Neural progenitor cell (in vitro differentiated cells): Measurements from ENCODE around the gene KCNMA1.

Experiments
- EZH2 ChIP-seq: fragments of 200-600 bp; sonication (generic); IDR thresholded peaks from 2 replicates; pipeline ENCODE4 v1.6.1; 2017; ENCODE audit warnings: antibody characterized with exemption, mild to moderate bottlenecking, moderate library complexity
- TF ChIP-seq, protein P1 (sequence below): fragments of 200-600 bp; sonication (generic); IDR thresholded peaks from 2 replicates; pipeline ENCODE4 v1.5.1; 2017; ENCODE audit warnings: antibody characterized with exemption, mild to moderate bottlenecking

DNA sequence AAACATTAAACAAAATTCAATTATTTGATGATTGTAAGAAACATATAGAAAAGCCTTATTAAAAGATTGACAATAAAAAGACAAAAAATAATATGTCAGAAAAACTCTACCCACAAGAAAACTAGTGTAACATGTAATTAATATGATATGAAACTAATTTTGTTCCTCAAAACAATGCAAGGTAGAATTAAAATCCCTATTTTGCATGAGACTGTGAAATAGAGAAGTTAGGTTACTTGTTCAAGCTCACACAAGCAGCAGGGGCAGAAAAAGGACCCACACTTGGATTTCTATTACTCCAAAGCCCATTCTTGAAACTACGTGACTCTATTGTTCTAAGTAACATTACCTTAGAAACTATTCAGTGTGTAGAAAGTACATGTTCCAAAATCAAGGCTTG, 96.4 kb downstream of the KCNMA1 start:
- TF ChIP-seq, protein P1, sequence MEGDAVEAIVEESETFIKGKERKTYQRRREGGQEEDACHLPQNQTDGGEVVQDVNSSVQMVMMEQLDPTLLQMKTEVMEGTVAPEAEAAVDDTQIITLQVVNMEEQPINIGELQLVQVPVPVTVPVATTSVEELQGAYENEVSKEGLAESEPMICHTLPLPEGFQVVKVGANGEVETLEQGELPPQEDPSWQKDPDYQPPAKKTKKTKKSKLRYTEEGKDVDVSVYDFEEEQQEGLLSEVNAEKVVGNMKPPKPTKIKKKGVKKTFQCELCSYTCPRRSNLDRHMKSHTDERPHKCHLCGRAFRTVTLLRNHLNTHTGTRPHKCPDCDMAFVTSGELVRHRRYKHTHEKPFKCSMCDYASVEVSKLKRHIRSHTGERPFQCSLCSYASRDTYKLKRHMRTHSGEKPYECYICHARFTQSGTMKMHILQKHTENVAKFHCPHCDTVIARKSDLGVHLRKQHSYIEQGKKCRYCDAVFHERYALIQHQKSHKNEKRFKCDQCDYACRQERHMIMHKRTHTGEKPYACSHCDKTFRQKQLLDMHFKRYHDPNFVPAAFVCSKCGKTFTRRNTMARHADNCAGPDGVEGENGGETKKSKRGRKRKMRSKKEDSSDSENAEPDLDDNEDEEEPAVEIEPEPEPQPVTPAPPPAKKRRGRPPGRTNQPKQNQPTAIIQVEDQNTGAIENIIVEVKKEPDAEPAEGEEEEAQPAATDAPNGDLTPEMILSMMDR, result no peak
- no peak for TF ChIP-seq EZH2
